B cell (primary cell): ENCODE results near the gene PGA4. TPM values are rescaled to one million over a fixed set of nuclear protein-coding genes. Genes with fewer than 3 reads are reported as not detected.

Experiments
- ATAC-seq: fragments of 200-7000 bp; cut with Tn5 transposase; one replicate; pipeline ENCODE4 v1.10.0; 2021; ENCODE audit warnings: low read depth, mild to moderate bottlenecking, moderate number of reproducible peaks, moderate library complexity
- CTCF ChIA-PET: fragments of 350-600 bp; sonication (Branson Sonifier 250); formaldehyde crosslinking; loops from one replicate; lab custom pipeline; 2021; ENCODE audit warnings: antibody characterized with exemption, inconsistent platforms; lab: Charles Lee
- POLR2A ChIA-PET: fragments of 350-600 bp; sonication (Branson Sonifier 250); formaldehyde crosslinking; loops from one replicate; lab custom pipeline; 2021; ENCODE audit warnings: antibody characterized with exemption; lab: Charles Lee
- DNase-seq: peaks from one replicate; pipeline ENCODE4 v3.0.0; 2013
- H2AFZ ChIP-seq: 2 replicates; pipeline ENCODE4 v1.6.1; 2012; ENCODE audit warnings: mild to moderate bottlenecking, low read depth, low read length; ENCODE audit not compliant: insufficient read depth, poor library complexity, severe bottlenecking
- H3K27ac ChIP-seq, 2 donors: 1 replicate in 1 of 2; 2 replicates in 1 of 2; pipeline ENCODE4 v1.5.1; 2012 to 2013; ENCODE audit warnings: low read length in 2 of 2, mild to moderate bottlenecking in 2 of 2, moderate library complexity in 1 of 2
- H3K27me3 ChIP-seq, 4 experiments: fragments of 200-600 bp in 1 of 4; sonication (generic) in 1 of 4; replicated peaks in 1 of 4; 1 replicate in 2 of 4; 2 replicates in 2 of 4; pipeline versions ENCODE4 v1.6.1 to v1.7.0; 2013 to 2016; ENCODE audit warnings: low read length in 3 of 4, mild to moderate bottlenecking in 2 of 4, mixed read lengths in 1 of 4, moderate library complexity in 1 of 4; ENCODE audit not compliant: insufficient read depth in 4 of 4, control insufficient read depth in 3 of 4; ENCODE audit errors: control extremely low read depth in 1 of 4
- H3K36me3 ChIP-seq, 2 experiments: replicated peaks in 1 of 2; 1 replicate in 1 of 2; 2 replicates in 1 of 2; pipeline versions ENCODE4 v1.6.1 to v1.7.1; 2013; ENCODE audit warnings: low read length in 1 of 2; ENCODE audit not compliant: insufficient read depth in 2 of 2, control insufficient read depth in 1 of 2; ENCODE audit errors: control extremely low read depth in 1 of 2, extremely low read depth in 1 of 2
- H3K4me1 ChIP-seq, 2 donors: fragments of 200-600 bp in 1 of 2; sonication (generic) in 1 of 2; 1 replicate in 1 of 2; 2 replicates in 1 of 2; pipeline versions ENCODE4 v1.5.1 to v1.6.1; 2013 to 2017; ENCODE audit warnings: low read length in 2 of 2; ENCODE audit not compliant: control insufficient read depth in 2 of 2, insufficient read depth in 2 of 2
- H3K4me2 ChIP-seq: replicated peaks from 2 replicates; pipeline ENCODE3; 2012; ENCODE audit warnings: mild to moderate bottlenecking, low read depth, low read length; ENCODE audit not compliant: poor library complexity, severe bottlenecking
- H3K4me3 ChIP-seq, 5 experiments: fragments of 200-600 bp in 1 of 5; sonication (generic) in 1 of 5; 1 replicate in 3 of 5; 2 replicates in 2 of 5; pipeline versions ENCODE4 v1.5.1 to v1.7.0; 2011 to 2016; ENCODE audit warnings: low read length in 4 of 5, mild to moderate bottlenecking in 4 of 5, low read depth in 2 of 5, control low read depth in 1 of 5, moderate library complexity in 1 of 5; ENCODE audit not compliant: insufficient read depth in 1 of 5; ENCODE audit errors: control extremely low read depth in 1 of 5, extremely low read depth in 1 of 5
- H3K79me2 ChIP-seq: fragments of 200-600 bp; sonication (generic); one replicate; pipeline ENCODE4 v1.6.0; 2016; ENCODE audit warnings: low read length; ENCODE audit not compliant: control insufficient read depth, insufficient read depth
- H3K9ac ChIP-seq: fragments of 200-600 bp; sonication (generic); 2 replicates; pipeline ENCODE4 v1.6.1; 2017; ENCODE audit warnings: mild to moderate bottlenecking, low read length, moderate library complexity
- H3K9me3 ChIP-seq, 3 donors: one replicate each; pipeline versions ENCODE4 v1.6.1 to v1.7.1; 2013; ENCODE audit warnings: low read length in 2 of 3; ENCODE audit not compliant: control insufficient read depth in 2 of 3, insufficient read depth in 1 of 3; ENCODE audit errors: control extremely low read depth in 1 of 3
- H4K20me1 ChIP-seq: 2 replicates; pipeline ENCODE4 v1.6.0; 2012; ENCODE audit warnings: mild to moderate bottlenecking, low read length; ENCODE audit not compliant: insufficient read depth, control insufficient read depth, poor library complexity, severe bottlenecking
- H3K27ac Mint-ChIP-seq: one replicate; pipeline ENCODE4 v1.8.0; 2021; ENCODE audit warnings: mixed read lengths
- H3K27me3 Mint-ChIP-seq: one replicate; pipeline ENCODE4 v1.8.0; 2021; ENCODE audit warnings: mixed read lengths
- H3K4me1 Mint-ChIP-seq: one replicate; pipeline ENCODE4 v1.8.0; 2021; ENCODE audit warnings: mixed read lengths
- H3K4me3 Mint-ChIP-seq: one replicate; pipeline ENCODE4 v1.8.0; 2021; ENCODE audit warnings: mixed read lengths
- H3K9me3 Mint-ChIP-seq: one replicate; pipeline ENCODE4 v1.8.0; 2022; ENCODE audit warnings: mixed read lengths; ENCODE audit not compliant: insufficient read depth
- EZH2 ChIP-seq: IDR thresholded peaks from 2 replicates; pipeline ENCODE4 v1.6.1; 2012; ENCODE audit warnings: borderline replicate concordance, low read depth, mild to moderate bottlenecking, moderate library complexity, low read length; ENCODE audit not compliant: insufficient read depth, poor library complexity, severe bottlenecking
- WGBS: methylation state at CpG from one replicate; pipeline ENCODE4 v1.1.5; 2013; ENCODE audit warnings: missing lambda C conversion rate; ENCODE audit not compliant: insufficient coverage; 5-methylcytosine and 5-hydroxymethylcytosine counted together
- intact Hi-C: fragments of 100-400 bp; cut with micrococcal nuclease; formaldehyde crosslinking; loops from one replicate; pipeline ENCODE4 v1.10.0; 2022
- polyA plus RNA-seq: library from polyadenylated mRNA; depleted of rRNA; stranded (reverse); fragments of >200 nt; gene quantifications from 2 replicates; pipeline ENCODE4 v1.2.3, GENCODE V29; 2012
- total RNA-seq, 2 donors: library from RNA; stranded (reverse); fragments of 120-200 nt in 1 of 2; gene quantifications; 1 replicate in 1 of 2; 2 replicates in 1 of 2; pipeline versions ENCODE4 v1.2.3 to v1.2.4, GENCODE V29; 2013 to 2022
- TF ChIP-seq, protein P1 (sequence below): fragments of 200-600 bp; IDR thresholded peaks from one replicate; pipeline ENCODE4 v1.8.0; 2022; ENCODE audit warnings: antibody characterized with exemption, mild to moderate bottlenecking

Gene PGA4
- total and polyA plus RNA-seq, 2 donors (not counting 1 experiment from before 2014, with no cell fraction given) = not detected

DNA sequence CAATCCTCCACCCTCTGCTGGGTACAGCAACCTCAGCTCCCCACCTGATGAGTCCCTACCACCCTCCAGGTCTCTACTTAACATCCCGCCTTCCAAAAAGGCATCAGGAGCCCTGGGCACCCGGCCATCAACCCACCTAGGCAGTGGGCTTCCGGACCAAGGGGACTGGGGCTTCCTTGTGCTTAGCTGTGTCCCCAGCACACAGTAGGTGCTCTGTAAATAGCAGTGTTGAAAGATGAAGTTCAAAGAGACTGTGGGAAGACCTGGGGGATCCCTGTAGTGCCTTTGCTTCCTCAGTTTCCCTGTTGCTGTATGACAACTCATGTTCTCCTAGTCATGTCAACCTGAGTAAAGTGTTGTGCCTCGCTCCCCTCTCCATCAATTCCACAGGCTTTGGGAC is 51.9 kb downstream of the PGA4 start:
- Mint-ChIP-seq H3K4me1 (no peaks in the 10 kb centered on the region), H3K4me3 (no peak overlapping the region), H3K27ac (no peak overlapping the region), H3K9me3 (no peaks in the 10 kb centered on the region), H3K27me3 (no peaks in the 10 kb centered on the region)
- Histone ChIP-seq H4K20me1 (no peaks in the 10 kb centered on the region), H3K27me3 (no peaks in the 10 kb centered on the region), H2AFZ (no peak overlapping the region), H3K9me3 (no peaks in the 10 kb centered on the region), H3K4me2 (no peak overlapping the region), H3K9ac (no peak overlapping the region), H3K4me3 (no peak overlapping the region), H3K4me1 (no peaks in the 10 kb centered on the region), H3K36me3 (no peaks in the 10 kb centered on the region), H3K27ac (no peak overlapping the region), H3K79me2 (no peaks in the 10 kb centered on the region)
- intact Hi-C loops = no loop called here
- WGBS = 100% methylated on average over 2 of the region's 4 CpGs
- DNase-seq (no peak), ATAC-seq (no peak)
- TF ChIP-seq, protein P1, sequence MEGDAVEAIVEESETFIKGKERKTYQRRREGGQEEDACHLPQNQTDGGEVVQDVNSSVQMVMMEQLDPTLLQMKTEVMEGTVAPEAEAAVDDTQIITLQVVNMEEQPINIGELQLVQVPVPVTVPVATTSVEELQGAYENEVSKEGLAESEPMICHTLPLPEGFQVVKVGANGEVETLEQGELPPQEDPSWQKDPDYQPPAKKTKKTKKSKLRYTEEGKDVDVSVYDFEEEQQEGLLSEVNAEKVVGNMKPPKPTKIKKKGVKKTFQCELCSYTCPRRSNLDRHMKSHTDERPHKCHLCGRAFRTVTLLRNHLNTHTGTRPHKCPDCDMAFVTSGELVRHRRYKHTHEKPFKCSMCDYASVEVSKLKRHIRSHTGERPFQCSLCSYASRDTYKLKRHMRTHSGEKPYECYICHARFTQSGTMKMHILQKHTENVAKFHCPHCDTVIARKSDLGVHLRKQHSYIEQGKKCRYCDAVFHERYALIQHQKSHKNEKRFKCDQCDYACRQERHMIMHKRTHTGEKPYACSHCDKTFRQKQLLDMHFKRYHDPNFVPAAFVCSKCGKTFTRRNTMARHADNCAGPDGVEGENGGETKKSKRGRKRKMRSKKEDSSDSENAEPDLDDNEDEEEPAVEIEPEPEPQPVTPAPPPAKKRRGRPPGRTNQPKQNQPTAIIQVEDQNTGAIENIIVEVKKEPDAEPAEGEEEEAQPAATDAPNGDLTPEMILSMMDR = no peak
- no peak for TF ChIP-seq EZH2
- ChIA-PET POLR2A (no interaction called here), CTCF (no interaction called here)

DNA sequence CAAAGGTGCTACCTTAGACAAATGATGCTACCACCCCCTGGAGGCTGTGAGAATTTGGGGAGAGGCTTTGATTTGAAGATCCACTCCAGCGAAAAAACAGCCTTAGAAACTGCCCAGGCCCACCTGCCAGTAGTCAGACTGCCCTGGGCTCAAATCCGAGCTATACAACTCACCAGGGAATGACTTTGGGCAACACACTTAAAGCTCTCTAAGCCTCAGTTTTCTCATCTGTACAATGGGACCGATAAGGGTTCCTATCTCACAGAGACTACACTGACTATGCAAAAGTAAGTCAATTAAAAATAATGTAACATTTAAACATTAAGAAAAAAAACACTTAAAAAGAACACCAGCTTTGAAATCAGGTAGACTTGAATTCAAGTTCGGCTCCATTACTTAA is 53.0 kb downstream of the PGA4 start:
- no peak overlapping the region for H3K4me3 ChIP-seq
- CTCF ChIA-PET = no interaction called here
- no peaks in the 10 kb centered on the region for H3K9me3 Mint-ChIP-seq

More for the DNA sequence above, 53.0 kb downstream of the PGA4 start:
- Mint-ChIP-seq H3K4me3 (no peak overlapping the region), H3K27ac (no peak overlapping the region), H3K27me3 (no peaks in the 10 kb centered on the region), H3K4me1 (no peaks in the 10 kb centered on the region)
- POLR2A ChIA-PET = no interaction called here
- H3K79me2 ChIP-seq = no peaks in the 10 kb centered on the region
- TF ChIP-seq, protein P1 = no peak
- no peak for TF ChIP-seq EZH2
- no peaks in the 10 kb centered on the region for H4K20me1 ChIP-seq
- H3K36me3 ChIP-seq = no peaks in the 10 kb centered on the region
- 100% methylated on average over 1 of the region's 4 CpGs for WGBS
- H3K9ac ChIP-seq = no peak overlapping the region
- H3K9me3 ChIP-seq = no peaks in the 10 kb centered on the region
- H3K27me3 ChIP-seq = no peaks in the 10 kb centered on the region
- no peaks in the 10 kb centered on the region for H3K4me1 ChIP-seq
- H2AFZ ChIP-seq = no peak overlapping the region
- no peak for ATAC-seq
- no peak overlapping the region for H3K4me2 ChIP-seq
- intact Hi-C loops = no loop called here
- H3K27ac ChIP-seq = no peak overlapping the region
- no peak for DNase-seq
